CD8-positive, alpha-beta memory T cell (primary cell): ENCODE data around the gene MAP3K15. TPM values are rescaled to one million over a fixed set of nuclear protein-coding genes. Genes with fewer than 3 reads are reported as not detected.
"Not testable (repeated sequence)": the region's sequence is repeated elsewhere in the genome, so short reads cannot be mapped to it uniquely, and the experiment has no call there.

ENCODE experiments used
- CTCF ChIA-PET: fragments of 350-600 bp; sonication (Branson Sonifier 250); formaldehyde crosslinking; loops from one replicate; lab custom pipeline; 2021; ENCODE audit warnings: antibody characterized with exemption; lab: Charles Lee
- POLR2A ChIA-PET: fragments of 350-600 bp; sonication (Branson Sonifier 250); formaldehyde crosslinking; loops from one replicate; lab custom pipeline; 2021; ENCODE audit warnings: antibody characterized with exemption; lab: Charles Lee
- DNase-seq, 5 donors: peaks; one replicate each; pipeline versions ENCODE4 v3.0.0 to v3.0.0-alpha.2; 2020 to 2022; ENCODE audit warnings: mixed read lengths in 1 of 5
- H3K27ac ChIP-seq: one replicate; pipeline ENCODE4 v1.7.0; 2013; ENCODE audit warnings: low read depth, mild to moderate bottlenecking, low read length, moderate library complexity
- H3K27me3 ChIP-seq: 2 replicates; pipeline ENCODE4 v1.7.0; 2013; ENCODE audit warnings: low read length, mild to moderate bottlenecking; ENCODE audit not compliant: insufficient read depth, poor library complexity, severe bottlenecking
- H3K36me3 ChIP-seq: 2 replicates; pipeline ENCODE4 v1.7.0; 2013; ENCODE audit warnings: mild to moderate bottlenecking, low read length, moderate library complexity; ENCODE audit not compliant: insufficient read depth
- H3K4me1 ChIP-seq: 2 replicates; pipeline ENCODE4 v1.7.0; 2013; ENCODE audit warnings: mild to moderate bottlenecking, low read length, moderate library complexity; ENCODE audit not compliant: insufficient read depth
- H3K4me3 ChIP-seq: 2 replicates; pipeline ENCODE4 v1.7.0; 2013; ENCODE audit warnings: mild to moderate bottlenecking, low read length
- H3K9me3 ChIP-seq: 2 replicates; pipeline ENCODE4 v1.7.0; 2013; ENCODE audit warnings: mild to moderate bottlenecking, low read length
- H3K27ac Mint-ChIP-seq, 8 donors: one replicate each; pipeline ENCODE4 v1.8.0; 2020 to 2021; ENCODE audit warnings: mixed read lengths in 8 of 8, mild to moderate bottlenecking in 6 of 8, inconsistent platforms in 3 of 8, moderate library complexity in 3 of 8
- H3K27me3 Mint-ChIP-seq, 2 donors: one replicate each; pipeline ENCODE4 v1.8.0; 2020 to 2021; ENCODE audit warnings: mixed read lengths in 2 of 2, mild to moderate bottlenecking in 1 of 2, moderate library complexity in 1 of 2
- H3K36me3 Mint-ChIP-seq, 3 donors: one replicate each; pipeline ENCODE4 v1.8.0; 2020 to 2021; ENCODE audit warnings: mixed read lengths in 3 of 3, inconsistent platforms in 1 of 3, mild to moderate bottlenecking in 1 of 3
- H3K4me1 Mint-ChIP-seq, 3 donors: one replicate each; pipeline ENCODE4 v1.8.0; 2020 to 2021; ENCODE audit warnings: mixed read lengths in 3 of 3, inconsistent platforms in 1 of 3, mild to moderate bottlenecking in 1 of 3
- H3K4me3 Mint-ChIP-seq, 7 donors: one replicate each; pipeline ENCODE4 v1.8.0; 2020 to 2021; ENCODE audit warnings: mixed read lengths in 7 of 7, mild to moderate bottlenecking in 6 of 7, moderate library complexity in 4 of 7, inconsistent platforms in 2 of 7
- H3K9me3 Mint-ChIP-seq, 5 donors: one replicate each; pipeline ENCODE4 v1.8.0; 2020 to 2022; ENCODE audit warnings: mixed read lengths in 5 of 5, mild to moderate bottlenecking in 3 of 5, moderate library complexity in 2 of 5, inconsistent platforms in 1 of 5
- polyA plus RNA-seq: library from polyadenylated mRNA; unstranded; fragments of 300-500 nt; fragmentation: Illumina TruSeq; gene quantifications from one replicate; pipeline ENCODE4 v1.2.3, GENCODE V29; 2021
- total RNA-seq, 2 experiments: library from RNA; stranded (reverse); gene quantifications; one replicate each; pipeline ENCODE4 v1.2.3, GENCODE V29; 2021

Gene MAP3K15
- total and polyA plus RNA-seq, 3 experiments from 2014 or later = 0.13 to 0.28 TPM; not detected in 1

GRCh38 chrX:19479458-19479857 lies 35.9 kb downstream of the MAP3K15 start:
- no peak for DNase-seq
- Mint-ChIP-seq H3K4me1 (peaks cover 0 to 2% (median 0%) of the 10 kb centered on the region in 3 donors), H3K4me3 (no peak overlapping the region), H3K9me3 (peaks cover 0 to 6% (median 3%) of the 10 kb centered on the region in 5 donors), H3K36me3 (no peaks in the 10 kb centered on the region), H3K27ac (no peak overlapping the region), H3K27me3 (no peaks in the 10 kb centered on the region)
- Histone ChIP-seq H3K27me3 (no peaks in the 10 kb centered on the region), H3K9me3 (no peaks in the 10 kb centered on the region), H3K4me3 (no peak overlapping the region), H3K4me1 (no peaks in the 10 kb centered on the region), H3K27ac (no peak overlapping the region), H3K36me3 (no peaks in the 10 kb centered on the region)
- POLR2A ChIA-PET = no interaction called here
- CTCF ChIA-PET = interaction anchor here (1.4 kb wide), 1 partner anchor 10 kb away, joined by 3 read pairs; no protein-coding TSS in a partner anchor

GRCh38 chrX:19468383-19468782 lies 46.9 kb downstream of the MAP3K15 start:
- H3K9me3 Mint-ChIP-seq, H3K4me3 Mint-ChIP-seq, H3K9me3 ChIP-seq, H3K4me1 ChIP-seq, CTCF ChIA-PET, H3K27ac ChIP-seq, H3K4me1 Mint-ChIP-seq, H3K36me3 Mint-ChIP-seq, DNase-seq, POLR2A ChIA-PET, H3K4me3 ChIP-seq, H3K27ac Mint-ChIP-seq, H3K36me3 ChIP-seq, H3K27me3 ChIP-seq: not testable (repeated sequence)
- peaks cover 12 to 32% of the 10 kb centered on the region in 2 donors for H3K27me3 Mint-ChIP-seq

- H3K36me3 Mint-ChIP-seq = no peaks in the 10 kb centered on the region
- H3K4me3 Mint-ChIP-seq = no peak overlapping the region
- no peak overlapping the region for H3K4me3 ChIP-seq
- peaks cover 18 to 27% of the 10 kb centered on the region in 2 donors for H3K27me3 Mint-ChIP-seq
- H3K9me3 Mint-ChIP-seq = peaks cover 0 to 2% (median 0%) of the 10 kb centered on the region in 5 donors
- peaks cover 0 to 4% (median 0%) of the 10 kb centered on the region in 3 donors for H3K4me1 Mint-ChIP-seq
- no peaks in the 10 kb centered on the region for H3K36me3 ChIP-seq
- H3K27ac ChIP-seq = no peak overlapping the region
- H3K4me1 ChIP-seq = no peaks in the 10 kb centered on the region
- DNase-seq = no peak
- ChIA-PET CTCF (no interaction called here), POLR2A (no interaction called here)
- H3K27ac Mint-ChIP-seq = no peak overlapping the region
- H3K9me3 ChIP-seq = no peaks in the 10 kb centered on the region
- H3K27me3 ChIP-seq = no peaks in the 10 kb centered on the region
Observed at GRCh38 chrX:19462879-19463278, 52.4 kb downstream of the MAP3K15 start.

GRCh38 chrX:19462231-19462630 lies 53.1 kb downstream of the MAP3K15 start:
- Mint-ChIP-seq H3K36me3 (no peaks in the 10 kb centered on the region), H3K9me3 (peaks cover 0 to 2% (median 0%) of the 10 kb centered on the region in 5 donors), H3K27me3 (peaks cover 18 to 27% of the 10 kb centered on the region in 2 donors), H3K4me1 (peaks cover 0 to 4% (median 0%) of the 10 kb centered on the region in 3 donors), H3K27ac (no peak overlapping the region), H3K4me3 (no peak overlapping the region)
- no peaks in the 10 kb centered on the region for H3K4me1 ChIP-seq
- ChIA-PET POLR2A (no interaction called here), CTCF (no interaction called here)
- no peak overlapping the region for H3K27ac ChIP-seq
- no peaks in the 10 kb centered on the region for H3K36me3 ChIP-seq
- no peaks in the 10 kb centered on the region for H3K9me3 ChIP-seq
- no peaks in the 10 kb centered on the region for H3K27me3 ChIP-seq
- no peak overlapping the region for H3K4me3 ChIP-seq
- no peak for DNase-seq

GRCh38 chrX:19457662-19458061 lies 57.6 kb downstream of the MAP3K15 start:
- no peaks in the 10 kb centered on the region for H3K4me1 ChIP-seq
- ChIA-PET CTCF (no interaction called here), POLR2A (no interaction called here)
- H3K4me3 ChIP-seq = no peak overlapping the region
- no peak for DNase-seq
- Mint-ChIP-seq H3K27ac (no peak overlapping the region), H3K9me3 (peaks cover 0 to 2% (median 0%) of the 10 kb centered on the region in 5 donors), H3K4me3 (no peak overlapping the region), H3K27me3 (peaks cover 8 to 10% of the 10 kb centered on the region in 2 donors), H3K36me3 (no peaks in the 10 kb centered on the region), H3K4me1 (no peaks in the 10 kb centered on the region)
- no peaks in the 10 kb centered on the region for H3K36me3 ChIP-seq
- no peaks in the 10 kb centered on the region for H3K27me3 ChIP-seq
- no peaks in the 10 kb centered on the region for H3K9me3 ChIP-seq
- H3K27ac ChIP-seq = no peak overlapping the region

GRCh38 chrX:19448077-19448476 lies 67.2 kb downstream of the MAP3K15 start:
- H3K4me3 Mint-ChIP-seq = no peak overlapping the region
- H3K36me3 Mint-ChIP-seq = no peaks in the 10 kb centered on the region

GRCh38 chrX:19446397-19446796 lies 68.9 kb downstream of the MAP3K15 start:
- Mint-ChIP-seq H3K36me3 (no peaks in the 10 kb centered on the region), H3K27me3 (peaks cover 4 to 11% of the 10 kb centered on the region in 2 donors), H3K9me3 (no peaks in the 10 kb centered on the region), H3K27ac (no peak overlapping the region), H3K4me3 (no peak overlapping the region), H3K4me1 (no peaks in the 10 kb centered on the region)
- H3K36me3 ChIP-seq = no peaks in the 10 kb centered on the region
- DNase-seq = no peak
- no peaks in the 10 kb centered on the region for H3K27me3 ChIP-seq
- POLR2A ChIA-PET = no interaction called here
- H3K9me3 ChIP-seq = no peaks in the 10 kb centered on the region
- CTCF ChIA-PET = no interaction called here
- no peaks in the 10 kb centered on the region for H3K4me1 ChIP-seq
- no peak overlapping the region for H3K4me3 ChIP-seq
- no peak overlapping the region for H3K27ac ChIP-seq

More at GRCh38 chrX:19448077-19448476, 67.2 kb downstream of the MAP3K15 start:
- Histone ChIP-seq H3K27ac (no peak overlapping the region), H3K27me3 (no peaks in the 10 kb centered on the region), H3K36me3 (no peaks in the 10 kb centered on the region), H3K9me3 (no peaks in the 10 kb centered on the region), H3K4me1 (no peaks in the 10 kb centered on the region), H3K4me3 (no peak overlapping the region)
- POLR2A ChIA-PET = no interaction called here
- CTCF ChIA-PET = no interaction called here
- no peak overlapping the region for H3K27ac Mint-ChIP-seq
- no peak for DNase-seq
- no peaks in the 10 kb centered on the region for H3K9me3 Mint-ChIP-seq
- no peaks in the 10 kb centered on the region for H3K4me1 Mint-ChIP-seq
- peaks cover 4 to 17% of the 10 kb centered on the region in 2 donors for H3K27me3 Mint-ChIP-seq

GRCh38 chrX:19445772-19446171 lies 69.5 kb downstream of the MAP3K15 start:
- H3K9me3 ChIP-seq, H3K9me3 Mint-ChIP-seq, H3K4me1 Mint-ChIP-seq, H3K27me3 ChIP-seq, POLR2A ChIA-PET, H3K4me3 ChIP-seq, CTCF ChIA-PET, H3K27ac Mint-ChIP-seq, DNase-seq, H3K36me3 ChIP-seq, H3K36me3 Mint-ChIP-seq, H3K4me1 ChIP-seq, H3K4me3 Mint-ChIP-seq, H3K27ac ChIP-seq: not testable (repeated sequence)
- H3K27me3 Mint-ChIP-seq = peaks cover 8 to 11% of the 10 kb centered on the region in 2 donors
